ENCODE measurements around the gene MEIOC.
"Not testable (repeated sequence)": the region's sequence is repeated elsewhere in the genome, so short reads cannot be mapped to it uniquely, and the experiment has no call there.

MEIOC gene

GRCh38 chr17:44633998-44634397 lies 22.3 kb upstream of the MEIOC start:
- Mint-ChIP-seq H3K4me1 (ENCODE audit: low read depth) (no peaks in the 10 kb centered on the region), H3K27me3 (peaks cover 4% of the 10 kb centered on the region), H3K4me3 (no peak overlapping the region), H3K36me3 (no peaks in the 10 kb centered on the region), H3K9me3 (ENCODE audit: low read depth) (no peaks in the 10 kb centered on the region), H3K27ac (no peak overlapping the region)

DNA sequence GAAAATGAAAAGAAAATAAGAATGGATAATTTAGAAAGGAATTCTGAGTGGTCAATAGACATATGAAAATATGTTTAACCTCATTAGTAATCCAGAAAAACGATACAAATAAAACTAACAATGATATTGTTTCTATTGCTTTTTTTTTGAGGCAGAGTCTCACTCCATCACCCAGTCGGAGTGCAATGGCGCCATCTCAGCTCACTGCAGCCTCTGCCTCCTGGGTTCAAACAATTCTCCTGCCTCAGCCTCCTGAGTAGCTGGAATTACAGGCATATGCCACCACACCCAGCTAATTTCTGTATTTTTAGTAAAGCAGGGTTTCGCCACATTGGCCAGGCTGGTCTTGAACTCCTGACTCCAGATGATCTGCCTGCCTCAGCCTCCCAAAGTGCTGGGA lies 21.9 kb upstream of the MEIOC start:
- not testable (repeated sequence) for H3K4me1 Mint-ChIP-seq (ENCODE audit: low read depth); H3K27ac Mint-ChIP-seq; H3K36me3 Mint-ChIP-seq; H3K9me3 Mint-ChIP-seq (ENCODE audit: low read depth); H3K27me3 Mint-ChIP-seq; H3K4me3 Mint-ChIP-seq

- no peak overlapping the region for H3K4me3 Mint-ChIP-seq
- peaks cover 2% of the 10 kb centered on the region for H3K27me3 Mint-ChIP-seq
- H3K36me3 Mint-ChIP-seq, result no peaks in the 10 kb centered on the region
- no peaks in the 10 kb centered on the region for H3K9me3 Mint-ChIP-seq (ENCODE audit: low read depth)
- no peak overlapping the region for H3K27ac Mint-ChIP-seq
- H3K4me1 Mint-ChIP-seq (ENCODE audit: low read depth), result no peaks in the 10 kb centered on the region
Observed at GRCh38 chr17:44636562-44636961, 19.7 kb upstream of the MEIOC start.

GRCh38 chr17:44637066-44637465 lies 19.2 kb upstream of the MEIOC start:
- H3K27ac Mint-ChIP-seq, result no peak overlapping the region
- H3K9me3 Mint-ChIP-seq (ENCODE audit: low read depth), result no peaks in the 10 kb centered on the region
- H3K4me1 Mint-ChIP-seq (ENCODE audit: low read depth), result no peaks in the 10 kb centered on the region
- H3K4me3 Mint-ChIP-seq, result no peak overlapping the region
- peaks cover 2% of the 10 kb centered on the region for H3K27me3 Mint-ChIP-seq
- no peaks in the 10 kb centered on the region for H3K36me3 Mint-ChIP-seq

GRCh38 chr17:44642834-44643233 lies 13.4 kb upstream of the MEIOC start:
- peaks cover 17% of the 10 kb centered on the region for H3K27me3 Mint-ChIP-seq
- H3K36me3 Mint-ChIP-seq, result no peaks in the 10 kb centered on the region
- H3K27ac Mint-ChIP-seq, result no peak overlapping the region
- no peaks in the 10 kb centered on the region for H3K4me1 Mint-ChIP-seq (ENCODE audit: low read depth)
- H3K4me3 Mint-ChIP-seq, result no peak overlapping the region
- H3K9me3 Mint-ChIP-seq (ENCODE audit: low read depth), result no peaks in the 10 kb centered on the region

DNA sequence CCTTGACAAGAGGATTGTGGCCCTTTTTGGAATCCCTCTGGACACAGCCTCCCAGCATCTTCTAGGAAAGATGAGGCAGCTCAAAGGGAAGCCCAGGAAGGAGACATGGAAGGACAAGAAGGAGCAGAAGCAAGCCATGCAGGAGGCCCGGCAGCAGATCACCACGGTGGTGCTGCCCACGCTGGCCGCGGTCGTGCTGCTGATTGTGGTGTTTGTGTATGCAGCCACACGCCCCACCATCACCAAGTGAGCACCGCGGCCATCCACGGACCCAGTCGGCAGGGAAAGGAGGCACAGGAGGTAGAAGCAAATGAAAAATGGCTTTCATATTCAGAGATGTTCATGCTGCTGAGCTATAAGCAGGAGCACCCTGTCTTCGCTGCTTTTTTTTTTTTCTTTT lies 10.9 kb upstream of the MEIOC start:
- no peaks in the 10 kb centered on the region for H3K36me3 Mint-ChIP-seq
- H3K4me1 Mint-ChIP-seq (ENCODE audit: low read depth), result no peaks in the 10 kb centered on the region
- H3K9me3 Mint-ChIP-seq (ENCODE audit: low read depth), result no peaks in the 10 kb centered on the region
- H3K27me3 Mint-ChIP-seq, result peaks cover 14% of the 10 kb centered on the region
- no peak overlapping the region for H3K27ac Mint-ChIP-seq
- no peak overlapping the region for H3K4me3 Mint-ChIP-seq

DNA sequence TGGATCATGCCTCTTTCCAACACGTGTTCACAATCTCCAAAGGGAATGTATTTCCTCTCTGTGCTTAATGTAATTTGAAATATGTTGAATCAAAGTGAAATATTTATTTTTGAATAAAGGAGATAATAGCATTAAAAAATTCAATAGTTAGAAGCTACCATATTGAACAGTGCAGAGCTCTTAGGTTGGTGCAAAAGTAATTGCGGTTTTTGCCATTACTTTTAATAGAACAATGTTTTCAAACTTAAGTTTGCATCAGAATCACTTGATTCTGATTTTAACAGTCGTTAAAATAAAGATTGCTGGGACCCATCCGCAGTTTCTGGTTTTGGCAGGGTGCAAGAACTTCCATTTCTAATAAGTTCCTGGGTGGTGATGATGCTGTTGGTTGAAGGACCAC lies 10.0 kb upstream of the MEIOC start:
- no peak overlapping the region for H3K4me3 Mint-ChIP-seq
- peaks cover 18% of the 10 kb centered on the region for H3K27me3 Mint-ChIP-seq
- no peaks in the 10 kb centered on the region for H3K4me1 Mint-ChIP-seq (ENCODE audit: low read depth)
- H3K27ac Mint-ChIP-seq, result no peak overlapping the region
- H3K9me3 Mint-ChIP-seq (ENCODE audit: low read depth), result no peaks in the 10 kb centered on the region
- no peaks in the 10 kb centered on the region for H3K36me3 Mint-ChIP-seq

GRCh38 chr17:44647736-44648135 lies 8.5 kb upstream of the MEIOC start:
- Mint-ChIP-seq H3K27ac (no peak overlapping the region), H3K4me1 (ENCODE audit: low read depth) (no peaks in the 10 kb centered on the region), H3K4me3 (no peak overlapping the region), H3K27me3 (peaks cover 19% of the 10 kb centered on the region), H3K9me3 (ENCODE audit: low read depth) (no peaks in the 10 kb centered on the region), H3K36me3 (no peaks in the 10 kb centered on the region)

DNA sequence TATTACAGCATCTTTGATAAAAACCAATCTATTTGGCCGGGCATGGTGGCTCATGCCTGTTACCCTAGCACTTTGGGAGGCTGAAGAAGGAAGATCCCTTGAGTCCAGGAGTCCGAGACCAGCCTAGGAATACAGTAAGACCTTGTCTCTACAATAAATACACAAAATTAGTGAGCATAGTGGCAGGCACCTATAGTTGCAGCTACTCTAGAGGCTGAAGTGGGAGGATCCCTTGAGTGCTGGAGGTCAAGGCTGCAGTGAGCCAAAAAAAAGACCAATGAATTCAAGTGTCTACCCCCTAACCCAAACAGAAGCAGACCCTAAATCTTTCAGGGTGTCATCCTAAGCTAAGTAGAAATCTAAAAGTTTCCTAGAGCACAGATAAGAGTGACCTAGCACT lies 7.3 kb upstream of the MEIOC start:
- Mint-ChIP-seq H3K27ac (no peak overlapping the region), H3K27me3 (peaks cover 16% of the 10 kb centered on the region), H3K4me3 (no peak overlapping the region), H3K9me3 (ENCODE audit: low read depth) (no peaks in the 10 kb centered on the region), H3K36me3 (no peaks in the 10 kb centered on the region), H3K4me1 (ENCODE audit: low read depth) (no peaks in the 10 kb centered on the region)

DNA sequence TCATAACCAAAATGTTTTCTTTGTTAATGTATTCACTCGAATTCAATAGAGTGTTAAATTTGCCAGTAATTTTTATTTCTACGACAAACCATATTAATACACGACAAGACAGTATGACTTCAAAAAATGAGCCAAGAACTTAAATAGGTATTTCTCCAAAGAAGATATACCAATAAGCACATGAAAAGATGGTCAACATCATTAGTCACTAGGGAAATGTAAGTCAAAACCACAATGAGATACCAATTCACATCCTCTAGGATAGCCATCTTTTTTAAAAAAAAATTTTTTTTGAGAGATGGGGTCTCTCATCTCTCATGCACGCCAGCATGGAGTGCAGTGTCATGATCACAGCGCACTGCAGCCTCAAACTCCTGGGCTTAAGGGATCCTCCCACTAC lies 5.0 kb upstream of the MEIOC start:
- no peaks in the 10 kb centered on the region for H3K9me3 Mint-ChIP-seq (ENCODE audit: low read depth)
- no peak overlapping the region for H3K27ac Mint-ChIP-seq
- H3K36me3 Mint-ChIP-seq, result no peaks in the 10 kb centered on the region
- H3K4me1 Mint-ChIP-seq (ENCODE audit: low read depth), result peaks cover 4% of the 10 kb centered on the region
- H3K4me3 Mint-ChIP-seq, result no peak overlapping the region
- peaks cover 22% of the 10 kb centered on the region for H3K27me3 Mint-ChIP-seq

DNA sequence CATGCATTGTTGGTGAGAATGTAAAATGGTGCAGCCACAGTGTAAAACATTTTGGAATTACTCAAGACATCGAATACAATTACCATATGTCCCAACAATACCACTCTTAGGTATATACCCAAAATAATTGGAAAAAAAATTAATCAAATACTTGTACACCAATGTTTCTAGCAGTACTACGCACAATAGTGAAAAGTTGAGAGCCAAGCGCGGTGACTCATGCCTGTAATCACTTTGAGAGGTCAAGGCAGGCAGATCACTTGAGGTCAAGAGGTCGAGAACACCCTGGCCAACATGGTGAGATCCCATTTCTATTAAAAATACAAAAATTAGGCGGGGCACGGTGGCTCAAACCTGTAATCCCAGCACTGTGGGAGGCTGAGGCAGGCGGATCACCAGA lies 3.5 kb upstream of the MEIOC start:
- Mint-ChIP-seq H3K9me3 (ENCODE audit: low read depth) (no peaks in the 10 kb centered on the region), H3K4me3 (no peak overlapping the region), H3K27me3 (peaks cover 22% of the 10 kb centered on the region), H3K27ac (no peak overlapping the region), H3K4me1 (ENCODE audit: low read depth) (peaks cover 7% of the 10 kb centered on the region), H3K36me3 (no peaks in the 10 kb centered on the region)

- Mint-ChIP-seq H3K9me3 (ENCODE audit: low read depth) (no peaks in the 10 kb centered on the region), H3K36me3 (no peaks in the 10 kb centered on the region), H3K27ac (no peak overlapping the region), H3K4me3 (no peak overlapping the region), H3K4me1 (ENCODE audit: low read depth) (peaks cover 7% of the 10 kb centered on the region), H3K27me3 (peaks cover 22% of the 10 kb centered on the region)
Observed at GRCh38 chr17:44653384-44653783, 2.9 kb upstream of the MEIOC start.

DNA sequence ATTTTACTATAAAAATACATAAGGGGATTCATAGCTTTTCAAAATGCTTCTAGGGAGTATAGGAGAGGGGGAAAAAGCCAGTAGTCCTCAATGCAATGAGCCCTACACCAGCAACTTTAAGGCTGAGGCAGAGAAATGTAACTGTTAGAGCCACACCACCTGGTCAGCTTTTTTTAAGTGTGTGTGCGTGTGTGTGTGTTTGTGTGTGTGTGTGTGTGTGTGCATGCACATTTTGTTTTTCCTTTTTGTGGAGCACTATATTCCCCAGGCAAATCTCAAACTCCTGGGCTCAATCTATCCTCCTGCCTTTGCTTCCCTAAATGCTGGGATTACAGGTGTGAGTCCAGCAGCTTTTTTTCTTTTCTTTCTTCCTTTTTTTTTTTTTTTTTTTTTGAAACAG lies 2.3 kb upstream of the MEIOC start:
- H3K36me3 Mint-ChIP-seq, result no peaks in the 10 kb centered on the region
- H3K4me1 Mint-ChIP-seq (ENCODE audit: low read depth), result peaks cover 7% of the 10 kb centered on the region
- no peak overlapping the region for H3K27ac Mint-ChIP-seq
- no peaks in the 10 kb centered on the region for H3K9me3 Mint-ChIP-seq (ENCODE audit: low read depth)
- H3K27me3 Mint-ChIP-seq, result peaks cover 22% of the 10 kb centered on the region
- H3K4me3 Mint-ChIP-seq, result no peak overlapping the region

DNA sequence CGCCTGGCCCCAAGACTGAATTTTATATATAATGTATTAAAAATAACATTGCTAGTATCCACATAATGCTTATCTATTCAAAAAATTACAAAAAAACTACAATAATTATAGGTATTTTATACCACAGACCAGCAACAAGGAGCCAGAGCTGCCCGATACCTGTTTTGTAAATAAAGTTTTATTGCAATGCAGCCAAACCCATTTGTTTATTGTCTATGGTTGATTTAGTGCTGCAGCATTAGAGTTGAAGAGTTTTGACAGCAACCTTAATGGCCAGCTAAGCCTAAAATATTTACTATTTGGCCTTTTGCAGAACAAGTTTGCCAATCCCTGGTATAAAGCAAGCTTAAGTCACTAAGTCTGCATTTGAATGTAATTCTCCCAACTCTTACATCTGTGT lies 5.6 kb downstream of the MEIOC start:
- no peaks in the 10 kb centered on the region for H3K36me3 Mint-ChIP-seq

GRCh38 chr17:44663095-44663494 lies 6.8 kb downstream of the MEIOC start:
- H3K4me3 Mint-ChIP-seq, result no peak overlapping the region
- no peaks in the 10 kb centered on the region for H3K9me3 Mint-ChIP-seq (ENCODE audit: low read depth)
- H3K27me3 Mint-ChIP-seq, result peaks cover 1% of the 10 kb centered on the region
- no peaks in the 10 kb centered on the region for H3K36me3 Mint-ChIP-seq
- no peak overlapping the region for H3K27ac Mint-ChIP-seq
- no peaks in the 10 kb centered on the region for H3K4me1 Mint-ChIP-seq (ENCODE audit: low read depth)

More for the DNA sequence above, 5.6 kb downstream of the MEIOC start:
- no peak overlapping the region for H3K4me3 Mint-ChIP-seq
- H3K27ac Mint-ChIP-seq, result no peak overlapping the region
- no peaks in the 10 kb centered on the region for H3K9me3 Mint-ChIP-seq (ENCODE audit: low read depth)
- H3K4me1 Mint-ChIP-seq (ENCODE audit: low read depth), result peaks cover 3% of the 10 kb centered on the region
- H3K27me3 Mint-ChIP-seq, result peaks cover 5% of the 10 kb centered on the region

DNA sequence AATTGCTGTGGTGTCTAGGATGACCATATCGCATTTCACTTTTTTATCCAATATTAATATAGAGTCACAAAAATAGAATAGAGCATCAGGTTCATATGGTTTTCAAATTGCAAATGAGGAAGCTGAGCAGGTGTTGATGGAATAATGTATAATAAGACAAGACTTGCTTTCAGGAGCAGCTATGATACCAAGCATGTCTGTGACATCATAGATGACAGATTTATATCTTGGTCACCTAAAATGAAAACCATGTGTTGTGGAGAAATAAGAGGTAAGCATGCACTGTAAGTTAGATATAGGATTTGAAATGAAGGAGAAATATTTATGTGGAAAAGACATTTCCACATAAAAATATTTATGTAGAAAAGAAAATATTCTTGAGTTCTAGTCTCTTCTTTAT lies 8.6 kb downstream of the MEIOC start:
- no peaks in the 10 kb centered on the region for H3K9me3 Mint-ChIP-seq (ENCODE audit: low read depth)
- no peaks in the 10 kb centered on the region for H3K36me3 Mint-ChIP-seq
- peaks cover 1% of the 10 kb centered on the region for H3K27me3 Mint-ChIP-seq
- H3K4me3 Mint-ChIP-seq, result no peak overlapping the region
- no peaks in the 10 kb centered on the region for H3K4me1 Mint-ChIP-seq (ENCODE audit: low read depth)
- H3K27ac Mint-ChIP-seq, result no peak overlapping the region

DNA sequence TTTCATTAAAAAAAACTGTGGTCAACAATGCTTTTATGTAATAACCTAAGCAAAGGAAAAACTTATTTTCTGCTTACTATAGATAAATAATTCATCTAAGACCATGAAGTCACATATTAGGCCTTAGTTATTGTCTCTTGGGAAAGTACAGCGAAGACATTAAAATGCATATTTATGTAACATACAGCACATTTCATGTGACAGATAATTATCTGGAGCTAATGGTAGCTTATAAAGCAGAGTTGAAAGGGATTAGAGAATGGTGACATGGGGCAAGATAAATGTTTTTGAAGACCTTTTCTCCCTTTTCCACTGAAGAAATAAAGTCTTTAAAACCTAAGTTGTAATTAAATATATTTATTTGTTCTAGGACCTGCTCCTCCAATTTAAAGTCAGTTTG lies 9.7 kb downstream of the MEIOC start:
- no peak overlapping the region for H3K27ac Mint-ChIP-seq
- no peaks in the 10 kb centered on the region for H3K9me3 Mint-ChIP-seq (ENCODE audit: low read depth)
- H3K27me3 Mint-ChIP-seq, result peaks cover 1% of the 10 kb centered on the region
- no peak overlapping the region for H3K4me3 Mint-ChIP-seq
- H3K36me3 Mint-ChIP-seq, result no peaks in the 10 kb centered on the region
- H3K4me1 Mint-ChIP-seq (ENCODE audit: low read depth), result no peaks in the 10 kb centered on the region
